Posterior cingulate gyrus (tissue), 11 donors: Measurements from ENCODE around the gene ZDHHC12.
"Not testable (repeated sequence)": the region's sequence is repeated elsewhere in the genome, so short reads cannot be mapped to it uniquely, and the experiment has no call there.

Experiments
- DNase-seq, 10 donors: peaks; one replicate each; pipeline versions ENCODE4 v3.0.0 to v3.0.0-alpha.2; 2020 to 2021; ENCODE audit warnings: mixed read lengths in 3 of 10
- intact Hi-C: fragments of 100-400 bp; cut with DNase I; formaldehyde crosslinking; loops from one replicate; pipeline ENCODE4 v1.15.1; 2023

Gene ZDHHC12

GRCh38 chr9:128713941-128714573 lies 9.9 kb downstream of the ZDHHC12 start:
- peak in 2 of 10 donors; percentile 36 to 63 for DNase-seq

GRCh38 chr9:128713411-128713780 lies 10.5 kb downstream of the ZDHHC12 start:
- DNase-seq = peak in 1 of 10 donors; percentile 58
- intact Hi-C loops = no loop called here

More at GRCh38 chr9:128713941-128714573, 9.9 kb downstream of the ZDHHC12 start:
- intact Hi-C loops = no loop called here

GRCh38 chr9:128712451-128713410 lies 11.2 kb downstream of the ZDHHC12 start:
- intact Hi-C loops = no loop called here
- peak in 2 of 10 donors; percentile 61 to 77 for DNase-seq

- DNase-seq = no peak
- intact Hi-C loops = no loop called here
Measured at GRCh38 chr9:128707446-128707845, 16.5 kb downstream of the ZDHHC12 start.

GRCh38 chr9:128706671-128707381 lies 17.1 kb downstream of the ZDHHC12 start:
- peak in 2 of 10 donors; percentile 61 to 73 for DNase-seq
- intact Hi-C loops = no loop called here

- no peak for DNase-seq
- intact Hi-C loops = no loop called here
Measured at GRCh38 chr9:128706045-128706444, 17.9 kb downstream of the ZDHHC12 start.

GRCh38 chr9:128705051-128705965 lies 18.6 kb downstream of the ZDHHC12 start:
- DNase-seq = peak in 3 of 10 donors; percentile 3 to 66 (median 65)
- intact Hi-C loops = no loop called here

GRCh38 chr9:128704356-128704670 lies 19.6 kb downstream of the ZDHHC12 start:
- DNase-seq = no peak
- intact Hi-C loops = no loop called here

GRCh38 chr9:128703616-128704355 lies 20.1 kb downstream of the ZDHHC12 start:
- DNase-seq = peak in 3 of 10 donors; percentile 56 to 74 (median 73)
- intact Hi-C loops = no loop called here

GRCh38 chr9:128702949-128703615 lies 20.8 kb downstream of the ZDHHC12 start:
- intact Hi-C loops = no loop called here
- peak in 3 of 10 donors; percentile 73 to 81 (median 74) for DNase-seq

GRCh38 chr9:128702445-128702948 lies 21.4 kb downstream of the ZDHHC12 start, which contains the start of gene PKN3:
Gene PKN3, plus strand, starts transcription at chr9:128702503. Its CDS starts 413 bp downstream, at chr9:128702916.
- peak; percentile 55 to 96 (median 81) for DNase-seq
- intact Hi-C loops = no loop called here

- peak in 2 of 10 donors; percentile 27 to 50 for DNase-seq
- intact Hi-C loops = no loop called here
Measured at GRCh38 chr9:128701227-128701854, 22.6 kb downstream of the ZDHHC12 start.

GRCh38 chr9:128699096-128699795 lies 24.7 kb downstream of the ZDHHC12 start:
- peak in 2 of 10 donors; percentile 42 to 57 for DNase-seq
- intact Hi-C loops = not testable (repeated sequence)

- DNase-seq = no peak
- intact Hi-C loops = no loop called here
Measured at GRCh38 chr9:128696923-128697707, 26.8 kb downstream of the ZDHHC12 start.

GRCh38 chr9:128694344-128694743 lies 29.6 kb downstream of the ZDHHC12 start:
- intact Hi-C loops = no loop called here
- peak in 1 of 10 donors; percentile 33 for DNase-seq

- intact Hi-C loops, DNase-seq: not testable (repeated sequence)
Measured at GRCh38 chr9:128693738-128694137, 30.2 kb downstream of the ZDHHC12 start.
